ENCODE measurements around the gene POLA1.

Gene POLA1

GRCh38 chrX:24928114-24928513 lies 234.4 kb downstream of the POLA1 start:
- DNase-seq (ENCODE audit: low read depth) = no peak
- no peak for TF ChIP-seq CTCF (IDR thresholded peaks at IDR 0.05; ENCODE audit: low read depth, low read length, missing control alignments)
- in situ Hi-C loops (cut with HindIII; ENCODE audit: low sequenced_read_pairs) = no loop called here
- no peak overlapping the region for H3K4me3 ChIP-seq (ENCODE audit: low read depth, low read length)

GRCh38 chrX:24934279-24934678 lies 240.6 kb downstream of the POLA1 start:
- in situ Hi-C loops (cut with HindIII; ENCODE audit: low sequenced_read_pairs) = no loop called here
- TF ChIP-seq CTCF (IDR thresholded peaks at IDR 0.05; ENCODE audit: low read depth, low read length, missing control alignments) = no peak

GRCh38 chrX:24945009-24945408 lies 251.3 kb downstream of the POLA1 start:
- in situ Hi-C loops (cut with HindIII; ENCODE audit: low sequenced_read_pairs) = no loop called here
- TF ChIP-seq CTCF (IDR thresholded peaks at IDR 0.05; ENCODE audit: low read depth, low read length, missing control alignments) = no peak
- H3K4me3 ChIP-seq (ENCODE audit: low read depth, low read length) = no peak overlapping the region
- no peak for DNase-seq (ENCODE audit: low read depth)

More at GRCh38 chrX:24934279-24934678, 240.6 kb downstream of the POLA1 start:
- no peak overlapping the region for H3K4me3 ChIP-seq (ENCODE audit: low read depth, low read length)
- no peak for DNase-seq (ENCODE audit: low read depth)

GRCh38 chrX:24946369-24946768 lies 252.7 kb downstream of the POLA1 start:
- no peak for DNase-seq (ENCODE audit: low read depth)
- H3K4me3 ChIP-seq (ENCODE audit: low read depth, low read length) = no peak overlapping the region
- no peak for TF ChIP-seq CTCF (IDR thresholded peaks at IDR 0.05; ENCODE audit: low read depth, low read length, missing control alignments)
- in situ Hi-C loops (cut with HindIII; ENCODE audit: low sequenced_read_pairs) = no loop called here

GRCh38 chrX:24954732-24955131 lies 261.0 kb downstream of the POLA1 start:
- no peak for TF ChIP-seq CTCF (IDR thresholded peaks at IDR 0.05; ENCODE audit: low read depth, low read length, missing control alignments)
- no peak overlapping the region for H3K4me3 ChIP-seq (ENCODE audit: low read depth, low read length)
- in situ Hi-C loops (cut with HindIII; ENCODE audit: low sequenced_read_pairs) = no loop called here
- DNase-seq (ENCODE audit: low read depth) = no peak

- H3K4me3 ChIP-seq (ENCODE audit: low read depth, low read length) = no peak overlapping the region
- in situ Hi-C loops (cut with HindIII; ENCODE audit: low sequenced_read_pairs) = no loop called here
- no peak for TF ChIP-seq CTCF (IDR thresholded peaks at IDR 0.05; ENCODE audit: low read depth, low read length, missing control alignments)
- DNase-seq (ENCODE audit: low read depth) = no peak
Observed at GRCh38 chrX:24955372-24955930, 261.7 kb downstream of the POLA1 start.

Data from astrocyte of the cerebellum (primary cell).